HepG2 (cell line): ENCODE data around the gene CHCHD3. TPM values are rescaled to one million over a fixed set of nuclear protein-coding genes. Genes with fewer than 3 reads are reported as not detected.

Experiments used
- ATAC-seq: fragments of 200-7000 bp; cut with Tn5 transposase; 3 replicates; pipeline ENCODE4 v1.9.1; 2020; ENCODE audit warnings: mild to moderate bottlenecking, moderate library complexity
- BruUV-seq: library from RNA; stranded (reverse); fragments of 400-500 nt; replicated peaks from 2 replicates; lab custom pipeline; 2021; lab: Mats Ljungman, UMichigan
- CTCF ChIA-PET: fragments of 300-600 bp; formaldehyde crosslinking; extraction: SDS; loops from one replicate; lab custom pipeline; 2021; ENCODE audit warnings: low total read pairs, inconsistent platforms, low intra/inter-chr PET ratio; lab: Yijun Ruan, JAX
- POLR2A ChIA-PET: fragments of 350-600 bp; sonication (Branson Sonifier 250); formaldehyde crosslinking; loops from one replicate; lab custom pipeline; 2020; ENCODE audit warnings: antibody characterized with exemption, inconsistent platforms; lab: Yijun Ruan, JAX
- DNase-seq: peaks from one replicate; pipeline ENCODE4 v3.0.0-alpha.2; 2015; ENCODE audit warnings: low spot score
- FAIRE-seq: peaks from 3 replicates; lab custom pipeline; 2011; peaks lifted over from hg19 to GRCh38; lab: Jason Lieb, UNC
- H2AFZ ChIP-seq: one replicate; pipeline ENCODE4 v1.6.1; 2011; ENCODE audit warnings: low read length, inconsistent platforms
- H3K27ac ChIP-seq: fragments of 300-600 bp; 3 replicates; pipeline ENCODE4 v1.8.0; 2011; ENCODE audit warnings: mixed run types, mild to moderate bottlenecking, mixed read lengths, low read length, inconsistent platforms; ENCODE audit not compliant: insufficient read depth; ENCODE audit errors: extremely low read length
- H3K27me3 ChIP-seq, 2 experiments: fragments of 200-600 bp in 1 of 2; 2 replicates in 1 of 2; 3 replicates in 1 of 2; pipeline versions ENCODE4 v1.6.0 to v1.8.0; 2011; ENCODE audit warnings: low read length in 2 of 2, mild to moderate bottlenecking in 2 of 2, moderate library complexity in 2 of 2, inconsistent platforms in 1 of 2; ENCODE audit not compliant: insufficient read depth in 2 of 2, control insufficient read depth in 1 of 2
- H3K36me3 ChIP-seq, 2 experiments: fragments of 200-600 bp in 1 of 2; replicated peaks in 1 of 2; 2 replicates in 1 of 2; 3 replicates in 1 of 2; pipeline versions ENCODE4 v1.5.1 to v1.8.0; 2011; ENCODE audit warnings: low read length in 2 of 2, inconsistent platforms in 1 of 2; ENCODE audit not compliant: insufficient read depth in 2 of 2, control insufficient read depth in 1 of 2
- H3K4me1 ChIP-seq: 2 replicates; pipeline ENCODE4 v1.5.1; 2012; ENCODE audit warnings: low read length, inconsistent platforms; ENCODE audit not compliant: insufficient read depth
- H3K4me2 ChIP-seq: 2 replicates; pipeline ENCODE4 v1.6.0; 2011; ENCODE audit warnings: low read depth, low read length, inconsistent platforms
- H3K4me3 ChIP-seq, 3 experiments: fragments of 200-600 bp in 1 of 3; sonication (generic), shearing (Covaris generic) in 1 of 3; replicated peaks in 1 of 3; 2 replicates each; pipeline ENCODE4 v1.5.1; 2011 to 2016; ENCODE audit warnings: low read length in 3 of 3, inconsistent platforms in 2 of 3, low read depth in 2 of 3, mild to moderate bottlenecking in 2 of 3, control low read depth in 1 of 3, mixed read lengths in 1 of 3; ENCODE audit not compliant: insufficient read depth in 1 of 3
- H3K79me2 ChIP-seq: one replicate; pipeline ENCODE4 v1.6.1; 2011; ENCODE audit warnings: low read length, inconsistent platforms; ENCODE audit not compliant: insufficient read depth
- H3K9ac ChIP-seq: 2 replicates; pipeline ENCODE4 v1.6.0; 2011; ENCODE audit warnings: mild to moderate bottlenecking, low read depth, low read length, inconsistent platforms; ENCODE audit not compliant: insufficient read depth
- H3K9me3 ChIP-seq: 2 replicates; pipeline ENCODE4 v1.5.1; 2012; ENCODE audit warnings: mild to moderate bottlenecking, low read length
- H4K20me1 ChIP-seq: 2 replicates; pipeline ENCODE4 v1.6.0; 2011; ENCODE audit warnings: inconsistent platforms, mild to moderate bottlenecking, low read length, moderate library complexity; ENCODE audit not compliant: insufficient read depth
- ARNTL ChIP-seq: sonication (generic); formaldehyde crosslinking; IDR thresholded peaks from 2 replicates; pipeline ENCODE4 v1.4.0; 2020; ENCODE audit warnings: mild to moderate bottlenecking, missing genetic modification reagents
- BCL6 ChIP-seq: IDR thresholded peaks from 2 replicates; pipeline ENCODE4 v1.6.1; 2016; ENCODE audit warnings: missing genetic modification reagents, missing compliant biosample characterization
- ELF1 ChIP-seq: sonication (generic); formaldehyde crosslinking; IDR thresholded peaks from 2 replicates; pipeline ENCODE4 v1.4.0; 2020; ENCODE audit warnings: missing genetic modification reagents
- ELF3 ChIP-seq: IDR thresholded peaks from 2 replicates; pipeline ENCODE4 v1.6.1; 2016; ENCODE audit warnings: missing genetic modification reagents, missing compliant biosample characterization
- HDAC1 ChIP-seq: sonication (generic); formaldehyde crosslinking; IDR thresholded peaks from 2 replicates; pipeline ENCODE4 v1.5.1; 2020; ENCODE audit warnings: mild to moderate bottlenecking, missing genetic modification reagents
- HOXA3 ChIP-seq: sonication (generic); formaldehyde crosslinking; IDR thresholded peaks from 2 replicates; pipeline ENCODE4 v1.5.0; 2020; ENCODE audit warnings: missing genetic modification reagents
- KLF12 ChIP-seq: sonication (generic); formaldehyde crosslinking; IDR thresholded peaks from 2 replicates; pipeline ENCODE4 v1.4.0; 2020; ENCODE audit warnings: missing genetic modification reagents, borderline replicate concordance
- MAFK ChIP-seq, 2 experiments: IDR thresholded peaks in 1 of 2; conservative IDR thresholded peaks in 1 of 2; 2 replicates each; pipeline ENCODE4 v1.6.1; 2011; ENCODE audit warnings: improper control_type of control experiment in 2 of 2, low read length in 2 of 2
- MIER3 ChIP-seq: IDR thresholded peaks from 2 replicates; pipeline ENCODE4 v1.6.1; 2016; ENCODE audit warnings: missing compliant biosample characterization, borderline replicate concordance
- MZF1 ChIP-seq: sonication (generic); formaldehyde crosslinking; IDR thresholded peaks from 2 replicates; pipeline ENCODE4 v1.8.1; 2023; ENCODE audit warnings: mild to moderate bottlenecking, missing genetic modification reagents, borderline replicate concordance
- RFXANK ChIP-seq: IDR thresholded peaks from 2 replicates; pipeline ENCODE4 v1.6.1; 2016
- SUZ12 ChIP-seq: fragments of 150-350 bp; IDR thresholded peaks from 2 replicates; pipeline ENCODE4 v1.6.1; 2014; ENCODE audit warnings: low read depth, low read length
- ZBTB1 ChIP-seq: sonication (generic); formaldehyde crosslinking; IDR thresholded peaks from 2 replicates; pipeline ENCODE4 v1.4.0; 2020; ENCODE audit warnings: missing genetic modification reagents, borderline replicate concordance
- ZC3H13 ChIP-seq: sonication (generic); formaldehyde crosslinking; IDR thresholded peaks from 2 replicates; pipeline ENCODE4 v1.8.1; 2023; ENCODE audit warnings: mild to moderate bottlenecking, missing genetic modification reagents, moderate library complexity
- ZNF180 ChIP-seq: sonication (generic); formaldehyde crosslinking; IDR thresholded peaks from 2 replicates; pipeline ENCODE4 v1.4.0; 2020; ENCODE audit warnings: low read depth, missing genetic modification reagents, borderline replicate concordance
- ZNF251 ChIP-seq: sonication (generic); formaldehyde crosslinking; IDR thresholded peaks from 2 replicates; pipeline ENCODE4 v1.9.0; 2021; ENCODE audit warnings: mild to moderate bottlenecking, missing genetic modification reagents
- ZNF33B ChIP-seq: sonication (generic); formaldehyde crosslinking; IDR thresholded peaks from 2 replicates; pipeline ENCODE4 v1.5.1; 2020; ENCODE audit warnings: mild to moderate bottlenecking, missing genetic modification reagents
- ZNF543 ChIP-seq: sonication (generic); formaldehyde crosslinking; IDR thresholded peaks from 2 replicates; pipeline ENCODE4 v1.4.0; 2020; ENCODE audit warnings: mild to moderate bottlenecking, missing genetic modification reagents
- ZNF879 ChIP-seq: sonication (generic); formaldehyde crosslinking; IDR thresholded peaks from 2 replicates; pipeline ENCODE4 v1.8.1; 2023; ENCODE audit warnings: missing genetic modification reagents
- ZSCAN22 ChIP-seq: sonication (generic); formaldehyde crosslinking; IDR thresholded peaks from 2 replicates; pipeline ENCODE4 v1.4.0; 2020; ENCODE audit warnings: mild to moderate bottlenecking, missing genetic modification reagents
- WGBS: methylation state at CpG from one replicate; pipeline ENCODE4 v1.1.6; 2017; ENCODE audit warnings: low lambda C conversion rate; 5-methylcytosine and 5-hydroxymethylcytosine counted together
- in situ Hi-C: cut with HindIII; loops from 2 replicates; pipeline ENCODE4 v1.10.0; 2017; ENCODE audit warnings: low pct_unique_long_range_greater_than_20kb; ENCODE audit not compliant: extremely low pct_ligation_motif_present
- intact Hi-C: fragments of 100-400 bp; cut with micrococcal nuclease; formaldehyde crosslinking; loops from one replicate; pipeline ENCODE4 v1.10.0; 2022; ENCODE audit not compliant: unreplicated experiment
- polyA plus RNA-seq, 8 experiments: library from polyadenylated mRNA; depleted of rRNA in 3 of 8; stranded (reverse) in 7 of 8; unstranded in 1 of 8; fragments of >200 nt; fragmentation: Illumina TruSeq in 4 of 8; extraction: Trizol in 4 of 8; gene quantifications; 2 replicates each; pipeline versions ENCODE4 v1.2.1 to v1.2.3, GENCODE V29; 2011 to 2016; ENCODE audit warnings: low read depth in 4 of 8, missing spikeins in 1 of 8, mixed read lengths in 1 of 8; ENCODE audit not compliant: insufficient read depth in 1 of 8
- total RNA-seq, 5 experiments: library from RNA; depleted of rRNA; stranded (reverse); fragments of >200 nt; fragmentation: Illumina TruSeq; extraction: Trizol; gene quantifications; 2 replicates each; pipeline ENCODE4 v1.2.3, GENCODE V29; 2016; ENCODE audit warnings: low read depth in 1 of 5
- TF ChIP-seq, protein P1 (sequence below): sonication (generic); formaldehyde crosslinking; IDR thresholded peaks from 2 replicates; pipeline ENCODE4 v1.4.0; 2020; ENCODE audit warnings: mild to moderate bottlenecking, missing genetic modification reagents
- TF ChIP-seq, protein P2 (sequence below): IDR thresholded peaks from 2 replicates; pipeline ENCODE4 v1.6.1; 2016; ENCODE audit warnings: low read depth
- TF ChIP-seq, protein P3 (sequence below): sonication (generic); formaldehyde crosslinking; IDR thresholded peaks from 2 replicates; pipeline ENCODE4 v1.4.0; 2020; ENCODE audit warnings: missing genetic modification reagents

CHCHD3 gene
- total and polyA plus RNA-seq, 2 of the 13 experiments (the other 11 are each of a cell fraction or from before 2014, with no cell fraction given): 32.7 to 86.8 TPM

DNA sequence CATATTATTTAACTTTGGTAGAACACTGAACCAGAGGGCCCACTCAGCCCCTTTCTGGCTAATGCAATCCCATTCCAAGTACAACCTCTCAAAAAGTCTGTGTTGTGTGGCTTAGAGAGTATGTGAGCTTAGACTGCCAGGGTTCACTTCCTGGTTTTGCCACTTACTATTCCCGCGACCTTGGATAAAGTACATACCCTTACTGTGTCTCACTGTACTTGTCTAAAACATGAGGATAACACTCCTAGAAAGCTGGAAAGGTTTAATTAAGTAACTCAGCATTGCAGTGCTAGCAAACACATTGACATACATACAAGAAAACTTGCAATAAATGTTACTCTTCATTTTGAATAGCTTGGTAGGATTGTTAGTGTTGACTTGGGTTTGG, 215.8 kb downstream of the CHCHD3 start:
- DNase-seq (peak; percentile 17), ATAC-seq (peak; percentile 60; the same call in 2 of the 3 replicates), FAIRE-seq (no peak)
- in situ Hi-C loops: no loop called here
- Histone ChIP-seq H3K4me1 (peaks cover 9% of the 10 kb centered on the region; the same call in 1 of the 2 replicates), H2AFZ (no peak overlapping the region), H3K9me3 (no peaks in the 10 kb centered on the region), H3K9ac (no peak overlapping the region), H3K27ac (no peak overlapping the region), H4K20me1 (0 out of 2 replicates have a peak, but pooled peaks cover 2% of the 10 kb centered on the region), H3K4me3 (no peak overlapping the region), H3K79me2 (no peaks in the 10 kb centered on the region), H3K36me3 (0 out of 5 replicates have a peak, but pooled peaks cover 0 to under 1% of the 10 kb centered on the region in 2 experiments), H3K27me3 (no peaks in the 10 kb centered on the region), H3K4me2 (no peak overlapping the region)
- no TSS peak for BruUV-seq
- CTCF ChIA-PET: no interaction called here
- POLR2A ChIA-PET: no interaction called here
- 93% methylated on average over 2 of the region's 2 CpGs for WGBS
- intact Hi-C loops: no loop called here
- TF ChIP-seq ZC3H13: no peak
- TF ChIP-seq ZSCAN22 (CRISPR knock-in tag): no peak
- TF ChIP-seq ZNF543 (CRISPR knock-in tag): no peak
- TF ChIP-seq MIER3: no peak
- no peak for TF ChIP-seq ZNF879 (CRISPR knock-in tag)
- peak; percentile 67 for TF ChIP-seq ELF1 (CRISPR knock-in tag)
- TF ChIP-seq MZF1 (CRISPR knock-in tag): no peak
- TF ChIP-seq, protein P1, sequence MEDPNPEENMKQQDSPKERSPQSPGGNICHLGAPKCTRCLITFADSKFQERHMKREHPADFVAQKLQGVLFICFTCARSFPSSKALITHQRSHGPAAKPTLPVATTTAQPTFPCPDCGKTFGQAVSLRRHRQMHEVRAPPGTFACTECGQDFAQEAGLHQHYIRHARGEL (CRISPR knock-in tag): no peak
- no peak for TF ChIP-seq KLF12
- no peak for TF ChIP-seq SUZ12
- TF ChIP-seq ELF3 (CRISPR knock-in tag): peak; percentile 36; the same call in 1 of the 2 replicates
- TF ChIP-seq, protein P2, sequence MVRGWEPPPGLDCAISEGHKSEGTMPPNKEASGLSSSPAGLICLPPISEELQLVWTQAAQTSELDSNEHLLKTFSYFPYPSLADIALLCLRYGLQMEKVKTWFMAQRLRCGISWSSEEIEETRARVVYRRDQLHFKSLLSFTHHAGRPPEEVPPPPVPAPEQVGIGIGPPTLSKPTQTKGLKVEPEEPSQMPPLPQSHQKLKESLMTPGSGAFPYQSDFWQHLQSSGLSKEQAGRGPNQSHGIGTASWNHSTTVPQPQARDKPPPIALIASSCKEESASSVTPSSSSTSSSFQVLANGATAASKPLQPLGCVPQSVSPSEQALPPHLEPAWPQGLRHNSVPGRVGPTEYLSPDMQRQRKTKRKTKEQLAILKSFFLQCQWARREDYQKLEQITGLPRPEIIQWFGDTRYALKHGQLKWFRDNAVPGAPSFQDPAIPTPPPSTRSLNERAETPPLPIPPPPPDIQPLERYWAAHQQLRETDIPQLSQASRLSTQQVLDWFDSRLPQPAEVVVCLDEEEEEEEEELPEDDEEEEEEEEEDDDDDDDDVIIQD (CRISPR knock-in tag): 0 out of 2 replicates have a peak, but pooled peaks have one; percentile 29
- peak; percentile 64 for TF ChIP-seq BCL6
- TF ChIP-seq, protein P3, sequence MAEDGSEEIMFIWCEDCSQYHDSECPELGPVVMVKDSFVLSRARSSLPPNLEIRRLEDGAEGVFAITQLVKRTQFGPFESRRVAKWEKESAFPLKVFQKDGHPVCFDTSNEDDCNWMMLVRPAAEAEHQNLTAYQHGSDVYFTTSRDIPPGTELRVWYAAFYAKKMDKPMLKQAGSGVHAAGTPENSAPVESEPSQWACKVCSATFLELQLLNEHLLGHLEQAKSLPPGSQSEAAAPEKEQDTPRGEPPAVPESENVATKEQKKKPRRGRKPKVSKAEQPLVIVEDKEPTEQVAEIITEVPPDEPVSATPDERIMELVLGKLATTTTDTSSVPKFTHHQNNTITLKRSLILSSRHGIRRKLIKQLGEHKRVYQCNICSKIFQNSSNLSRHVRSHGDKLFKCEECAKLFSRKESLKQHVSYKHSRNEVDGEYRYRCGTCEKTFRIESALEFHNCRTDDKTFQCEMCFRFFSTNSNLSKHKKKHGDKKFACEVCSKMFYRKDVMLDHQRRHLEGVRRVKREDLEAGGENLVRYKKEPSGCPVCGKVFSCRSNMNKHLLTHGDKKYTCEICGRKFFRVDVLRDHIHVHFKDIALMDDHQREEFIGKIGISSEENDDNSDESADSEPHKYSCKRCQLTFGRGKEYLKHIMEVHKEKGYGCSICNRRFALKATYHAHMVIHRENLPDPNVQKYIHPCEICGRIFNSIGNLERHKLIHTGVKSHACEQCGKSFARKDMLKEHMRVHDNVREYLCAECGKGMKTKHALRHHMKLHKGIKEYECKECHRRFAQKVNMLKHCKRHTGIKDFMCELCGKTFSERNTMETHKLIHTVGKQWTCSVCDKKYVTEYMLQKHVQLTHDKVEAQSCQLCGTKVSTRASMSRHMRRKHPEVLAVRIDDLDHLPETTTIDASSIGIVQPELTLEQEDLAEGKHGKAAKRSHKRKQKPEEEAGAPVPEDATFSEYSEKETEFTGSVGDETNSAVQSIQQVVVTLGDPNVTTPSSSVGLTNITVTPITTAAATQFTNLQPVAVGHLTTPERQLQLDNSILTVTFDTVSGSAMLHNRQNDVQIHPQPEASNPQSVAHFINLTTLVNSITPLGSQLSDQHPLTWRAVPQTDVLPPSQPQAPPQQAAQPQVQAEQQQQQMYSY: 0 out of 2 replicates have a peak, but pooled peaks have one; percentile 33
- TF ChIP-seq ARNTL (CRISPR knock-in tag): no peak
- no peak for TF ChIP-seq RFXANK
- TF ChIP-seq ZBTB1 (CRISPR knock-in tag): no peak
- TF ChIP-seq HOXA3 (CRISPR knock-in tag): no peak
- TF ChIP-seq HDAC1: no peak
- TF ChIP-seq ZNF180 (CRISPR knock-in tag): no peak
- TF ChIP-seq ZNF251: no peak
- TF ChIP-seq MAFK (conservative IDR thresholded peaks at IDR 0.05 in 1 of 2, IDR thresholded peaks at IDR 0.05 in 1 of 2; ENCODE audit: low read length in 2 of 2): no peak
- TF ChIP-seq ZNF33B (CRISPR knock-in tag): no peak
